Effector CD4-positive, alpha-beta T cell (primary cell): ENCODE measurements around the gene PCDH9.
"Not testable (repeated sequence)": the region's sequence is repeated elsewhere in the genome, so short reads cannot be mapped to it uniquely, and the experiment has no call there.

Experiments
- DNase-seq: peaks from one replicate; pipeline ENCODE4 v3.0.0-alpha.2; 2020

Gene PCDH9

DNA sequence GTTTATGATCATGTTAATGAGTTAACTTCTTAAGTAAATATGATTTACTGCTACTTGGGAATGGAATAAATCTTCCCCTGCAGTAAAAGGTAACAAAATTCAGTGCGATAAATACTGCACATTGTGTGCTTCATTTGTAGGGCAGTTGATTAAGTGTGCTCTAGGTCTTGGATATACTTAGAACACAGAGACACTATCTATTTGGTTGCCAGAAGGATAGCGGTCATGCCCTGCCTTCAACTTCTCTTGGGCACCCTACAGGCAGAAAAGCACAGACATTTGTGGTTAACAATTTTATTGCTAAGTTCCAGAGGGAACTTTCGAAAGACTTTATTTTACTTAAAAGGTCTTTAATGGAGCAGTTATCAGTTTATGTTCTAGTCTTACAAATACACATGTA lies 605.8 kb downstream of the PCDH9 start:
- DNase-seq = no peak

DNA sequence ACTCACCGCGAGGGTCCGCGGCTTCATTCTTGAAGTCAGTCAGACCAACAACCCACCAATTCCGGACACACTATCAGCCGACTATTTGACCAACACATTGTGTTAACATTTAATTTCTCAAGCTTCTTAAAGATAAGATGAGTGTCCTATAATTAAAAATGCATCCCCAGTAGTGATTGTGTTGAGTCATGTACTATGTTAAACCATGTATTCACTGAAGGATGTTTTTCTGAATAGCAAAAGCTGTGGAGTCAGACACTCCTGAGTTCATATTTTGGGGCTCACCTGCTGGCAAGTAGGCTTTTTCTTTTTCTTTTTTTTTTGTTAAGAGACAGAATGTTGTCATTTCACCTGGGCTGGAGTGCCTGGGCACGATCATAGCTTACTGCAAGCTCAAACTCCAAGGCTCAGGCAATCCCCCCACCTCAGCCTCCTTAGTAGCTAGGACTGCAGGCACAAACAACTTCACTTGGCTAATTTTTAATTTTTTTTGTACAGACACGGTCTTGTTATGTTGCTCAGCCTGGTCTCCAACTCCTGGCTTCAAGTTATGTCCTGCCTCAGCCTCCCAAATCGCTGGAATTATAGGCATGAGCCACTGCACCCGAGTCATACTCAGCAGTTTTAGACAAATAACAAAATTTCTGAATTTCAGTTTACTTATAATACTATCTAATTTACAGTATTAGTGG lies 606.9 kb downstream of the PCDH9 start:
- no peak for DNase-seq

DNA sequence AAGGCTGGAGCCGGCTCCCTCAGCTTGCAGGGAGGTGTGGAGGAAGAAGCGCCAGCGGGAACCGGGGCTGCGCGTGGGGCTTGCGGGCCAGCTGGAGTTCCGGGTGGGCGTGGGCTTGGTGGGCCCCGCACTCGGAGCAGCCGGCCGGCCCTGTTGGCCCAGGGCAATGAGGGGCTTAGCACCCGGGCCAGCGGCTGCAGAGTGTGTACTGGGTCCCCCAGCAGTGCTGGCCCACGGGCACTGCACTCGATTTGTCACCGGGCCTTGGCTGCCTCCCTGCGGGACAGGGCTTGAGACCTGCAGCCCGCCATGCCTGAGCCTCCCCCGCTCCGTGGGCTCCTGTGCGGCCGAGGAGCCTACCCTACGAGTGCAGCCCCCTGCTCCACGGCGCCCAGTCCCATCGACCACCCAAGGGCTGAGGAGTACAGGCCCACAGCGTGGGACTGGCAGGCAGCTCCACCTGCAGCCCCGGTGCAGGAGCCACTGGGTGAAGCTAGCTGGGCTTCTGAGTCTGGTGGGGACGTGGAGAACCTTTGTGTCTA lies 608.2 kb downstream of the PCDH9 start:
- not testable (repeated sequence) for DNase-seq

DNA sequence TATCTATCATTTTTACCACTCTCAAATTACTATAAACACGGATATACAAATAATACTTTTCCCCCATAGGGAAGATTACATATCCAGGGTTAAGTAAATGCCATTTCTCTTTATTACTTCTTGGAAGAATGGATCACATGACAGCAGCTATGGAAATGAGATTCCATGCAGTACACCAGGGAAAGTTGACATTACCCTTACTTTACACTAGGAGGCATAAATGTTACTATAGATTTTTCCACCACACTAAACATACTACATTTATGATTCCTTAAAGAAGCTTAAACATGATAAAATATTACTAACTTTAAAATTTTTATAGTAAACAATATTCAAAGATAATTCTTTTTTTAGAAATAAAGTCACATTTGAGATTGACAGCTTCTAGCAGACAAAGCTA lies 611.4 kb downstream of the PCDH9 start:
- DNase-seq = no peak

DNA sequence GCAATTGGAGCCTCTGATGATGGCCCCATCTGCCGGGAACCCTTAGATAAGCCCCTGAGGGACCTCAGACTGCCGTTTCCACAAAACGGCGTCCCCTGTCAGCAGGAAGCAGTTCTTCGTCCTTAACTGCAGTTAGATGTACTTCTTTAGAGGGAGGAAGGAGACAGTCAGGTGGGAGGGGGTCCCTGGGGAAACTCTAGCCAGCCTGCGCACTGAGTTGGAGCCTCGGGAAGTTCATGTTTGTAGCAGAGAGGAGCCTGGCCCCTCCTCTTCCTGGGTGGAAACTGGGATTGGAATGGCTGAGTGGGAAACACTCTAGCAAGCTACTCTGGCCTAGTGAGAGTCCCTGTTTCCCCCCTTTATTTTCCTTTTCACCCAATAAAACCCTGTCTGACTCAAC lies 612.4 kb downstream of the PCDH9 start:
- DNase-seq = no peak

DNA sequence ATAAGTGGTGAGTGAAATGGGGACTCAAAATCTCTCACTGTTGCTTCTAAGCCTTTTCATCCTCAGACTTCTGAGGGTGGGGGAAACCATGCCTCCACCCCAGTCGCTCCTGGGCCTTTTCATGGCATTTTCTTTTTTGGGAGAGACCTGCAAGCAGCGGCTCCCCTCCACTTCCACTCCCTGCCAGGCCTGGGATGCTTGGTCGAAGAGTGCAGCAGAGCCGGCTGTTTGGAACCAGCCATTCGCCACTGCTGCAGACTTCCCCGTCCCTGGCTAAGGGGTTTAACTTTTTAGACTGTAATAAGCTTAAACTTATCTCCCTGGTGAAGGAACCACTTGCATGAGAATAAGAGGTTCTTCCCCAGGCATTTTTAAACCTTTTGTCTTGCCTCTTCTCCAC lies 617.2 kb downstream of the PCDH9 start:
- no peak for DNase-seq

DNA sequence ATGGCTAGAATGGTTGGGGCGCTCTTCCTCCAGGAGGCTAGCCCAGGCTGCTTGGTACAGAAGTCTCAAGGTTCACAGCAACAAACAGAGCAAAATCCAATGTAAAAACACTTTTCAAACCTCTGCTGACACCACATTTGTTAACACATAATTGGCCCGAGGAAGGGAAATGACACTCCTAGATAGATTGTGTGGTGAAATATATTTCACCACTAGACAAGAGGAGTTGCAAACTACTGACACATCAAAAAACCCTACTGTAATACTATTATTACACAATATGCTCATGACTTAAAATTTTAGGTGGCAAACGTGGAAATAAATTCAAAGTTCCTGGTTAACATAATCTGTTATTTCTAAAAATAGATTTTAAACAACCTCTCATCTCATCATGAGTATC lies 643.6 kb downstream of the PCDH9 start:
- DNase-seq = no peak

DNA sequence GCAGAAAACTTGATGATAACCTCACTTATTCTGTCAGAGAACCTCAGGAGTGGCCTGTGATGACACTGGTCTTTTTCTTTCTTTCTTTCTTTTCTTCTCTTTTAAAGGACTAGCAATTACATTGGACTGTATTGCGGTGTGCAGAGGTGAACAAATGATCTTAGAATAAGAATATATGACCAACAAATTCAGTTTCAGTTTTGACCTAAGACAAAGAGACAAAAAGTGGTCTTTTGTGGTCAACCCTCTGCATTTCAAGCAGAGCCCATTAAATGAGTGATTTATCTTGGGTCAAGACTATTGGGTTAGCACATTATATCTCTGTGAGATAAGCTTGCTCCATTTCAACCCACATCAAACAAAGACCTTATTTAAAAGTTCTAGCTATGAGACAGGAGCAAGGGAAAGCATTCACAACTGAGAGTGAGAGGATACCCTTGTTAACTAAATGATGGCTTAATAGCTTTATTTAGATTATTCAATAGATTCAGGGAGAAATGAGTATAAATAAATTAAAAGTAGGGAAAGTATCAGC lies 644.4 kb downstream of the PCDH9 start:
- DNase-seq = no peak

DNA sequence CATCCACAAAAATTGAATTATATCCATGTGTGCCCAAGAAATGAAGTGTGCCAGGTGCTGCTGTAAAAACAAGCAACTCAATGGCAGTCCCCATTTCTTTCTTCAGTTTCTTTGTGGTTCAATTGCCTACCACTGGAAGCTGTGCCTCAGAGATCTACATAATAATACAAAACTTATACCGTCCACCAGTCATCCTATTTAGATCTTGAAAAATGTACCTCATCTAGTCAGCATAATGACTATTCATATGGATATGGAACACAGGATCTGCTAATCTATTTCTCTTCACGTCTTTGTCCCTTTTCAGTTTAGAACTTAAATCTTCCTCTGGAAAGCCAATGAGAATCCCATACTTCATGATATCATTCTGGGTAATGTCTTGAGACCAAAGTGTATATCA lies 648.5 kb downstream of the PCDH9 start:
- DNase-seq = no peak

DNA sequence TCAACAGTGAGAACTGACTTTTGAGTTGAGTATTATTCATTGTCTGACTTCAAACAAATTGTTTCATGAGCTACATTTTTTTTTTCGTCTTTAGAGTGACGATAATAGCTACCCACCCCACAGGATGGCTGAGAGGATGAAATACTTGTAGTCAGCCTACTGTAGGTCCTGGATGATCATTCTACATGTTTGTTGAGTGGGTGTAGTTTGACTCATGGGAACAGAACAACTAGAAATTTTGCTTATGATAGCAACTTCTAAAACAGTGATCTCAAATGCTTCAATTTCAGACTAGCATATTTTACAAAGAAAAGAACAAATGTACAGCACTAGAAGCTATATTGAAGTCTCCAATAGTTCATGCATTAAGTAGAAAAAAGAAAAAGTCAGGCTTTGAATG lies 651.8 kb downstream of the PCDH9 start:
- DNase-seq = no peak

DNA sequence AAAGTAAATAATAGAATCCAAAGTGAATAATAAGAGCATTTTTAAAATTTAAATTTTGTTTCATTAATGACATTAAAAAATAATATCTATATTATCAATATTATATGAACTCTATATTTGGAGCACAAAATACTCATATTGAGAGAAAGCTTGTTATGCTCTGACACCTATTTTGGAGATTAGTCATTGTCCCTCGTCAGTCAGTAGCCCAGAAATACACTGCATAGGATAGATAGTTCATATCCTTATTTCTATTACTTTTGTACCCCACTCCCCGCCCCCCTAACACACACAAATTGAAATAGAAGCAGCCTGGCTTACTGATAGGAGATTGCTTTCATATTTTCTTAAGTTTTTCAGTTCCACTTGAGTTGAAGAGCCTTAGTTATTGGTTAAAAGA lies 652.8 kb downstream of the PCDH9 start:
- DNase-seq = no peak

DNA sequence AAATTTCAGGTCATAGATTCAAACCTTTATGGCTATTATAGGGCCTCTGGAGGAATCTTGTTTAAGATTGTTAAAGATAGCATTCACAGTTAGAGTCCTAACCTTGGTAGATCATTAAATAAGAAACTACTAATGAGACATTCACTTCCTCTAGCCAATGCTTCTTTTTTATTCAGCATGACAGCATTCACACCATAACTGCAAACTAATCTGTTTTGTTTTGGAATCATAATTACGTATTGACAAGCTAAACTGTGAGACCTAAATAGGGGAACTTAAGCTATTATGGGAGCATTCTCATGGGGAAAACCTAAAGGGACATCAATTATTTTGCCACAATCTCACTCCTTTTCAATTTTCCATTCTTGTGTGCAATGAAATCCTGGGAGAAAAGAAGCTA lies 653.8 kb downstream of the PCDH9 start:
- no peak for DNase-seq

DNA sequence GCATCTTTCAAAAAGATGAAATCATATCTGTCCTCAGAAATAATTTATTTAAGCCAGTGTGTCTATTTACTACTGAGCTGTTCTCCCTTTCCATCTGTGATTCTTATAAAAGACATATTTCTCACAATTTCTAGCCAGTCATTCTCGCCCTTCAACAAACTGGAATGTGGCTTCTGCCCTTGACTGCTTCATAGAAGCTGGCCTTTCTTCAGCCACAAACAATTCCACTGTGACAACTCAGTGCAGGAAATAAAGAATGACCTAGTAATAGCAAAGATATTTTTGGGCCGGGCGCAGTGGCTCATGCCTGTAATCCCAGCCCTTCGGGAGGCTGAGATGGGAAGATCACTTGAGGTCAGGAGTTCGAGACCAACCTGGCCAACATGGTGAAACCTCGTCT lies 655.5 kb downstream of the PCDH9 start:
- DNase-seq = no peak

DNA sequence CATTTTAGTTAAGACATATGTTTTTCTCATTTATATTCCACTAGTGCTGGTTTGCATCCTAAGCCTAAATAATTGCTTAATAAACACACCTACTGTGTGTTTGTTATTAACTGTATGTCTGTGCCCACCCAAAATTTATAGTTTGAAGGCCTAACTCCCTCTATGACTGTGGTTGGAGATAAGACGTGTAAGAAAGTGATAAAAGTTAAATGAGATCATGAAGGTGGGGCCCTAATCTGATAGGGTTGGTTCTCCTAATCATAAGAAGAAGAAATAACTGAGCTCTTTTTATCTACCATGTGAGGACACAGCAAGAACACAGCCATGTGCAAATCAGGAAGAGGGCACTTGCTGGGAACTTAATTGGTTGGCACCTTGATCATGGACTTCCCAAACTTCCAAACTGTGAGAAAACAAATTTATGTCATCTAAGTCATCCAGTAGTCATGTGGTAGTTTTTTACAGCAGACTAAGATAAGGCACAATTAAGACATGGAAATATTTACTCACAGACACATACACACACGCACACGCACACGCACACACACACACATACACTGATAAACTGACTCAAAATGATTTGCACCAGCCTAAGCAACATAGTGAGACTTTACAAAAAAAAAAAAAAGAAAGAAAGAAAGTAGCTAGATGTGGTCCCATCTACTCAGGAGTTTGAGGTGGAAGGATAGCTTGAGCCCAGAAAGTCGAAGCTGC lies 662.1 kb downstream of the PCDH9 start:
- no peak for DNase-seq

DNA sequence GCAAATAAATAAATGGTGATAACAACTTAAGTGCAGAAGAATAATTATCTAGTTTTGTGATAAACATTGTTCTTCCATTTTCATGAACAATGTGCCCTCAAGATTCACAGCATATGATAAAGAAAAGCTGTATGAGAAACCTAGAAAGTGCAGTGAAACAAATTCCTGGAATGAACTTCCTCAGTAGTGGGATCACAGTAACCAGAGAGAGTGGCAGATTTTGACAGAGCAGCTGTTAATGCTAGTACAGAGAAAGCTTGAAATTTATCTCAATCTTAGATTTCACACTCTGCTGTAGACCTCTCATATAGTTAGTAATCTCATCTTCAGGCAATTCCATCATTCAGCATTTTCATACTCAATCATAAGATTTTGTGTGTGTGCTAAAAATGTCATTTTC lies 664.9 kb downstream of the PCDH9 start:
- DNase-seq = no peak

DNA sequence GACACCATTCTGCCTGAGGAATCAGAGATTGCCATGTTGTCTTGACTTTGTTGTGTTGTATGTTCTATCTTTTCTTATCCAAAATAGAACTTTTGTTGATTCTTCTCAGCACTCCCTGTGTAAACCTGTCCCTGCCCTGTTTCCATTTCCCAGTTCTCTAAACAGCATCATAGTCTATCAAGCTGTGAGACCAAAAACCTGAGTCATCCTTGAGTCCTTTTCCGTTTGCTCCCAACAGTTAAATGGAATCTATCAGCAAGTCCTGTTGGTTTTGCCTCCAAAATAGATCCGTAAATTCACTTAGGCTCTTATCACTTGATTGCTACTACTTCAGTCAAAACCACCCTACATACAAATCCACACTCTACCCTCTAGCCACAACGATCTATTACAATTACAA lies 667.1 kb downstream of the PCDH9 start:
- DNase-seq = no peak

DNA sequence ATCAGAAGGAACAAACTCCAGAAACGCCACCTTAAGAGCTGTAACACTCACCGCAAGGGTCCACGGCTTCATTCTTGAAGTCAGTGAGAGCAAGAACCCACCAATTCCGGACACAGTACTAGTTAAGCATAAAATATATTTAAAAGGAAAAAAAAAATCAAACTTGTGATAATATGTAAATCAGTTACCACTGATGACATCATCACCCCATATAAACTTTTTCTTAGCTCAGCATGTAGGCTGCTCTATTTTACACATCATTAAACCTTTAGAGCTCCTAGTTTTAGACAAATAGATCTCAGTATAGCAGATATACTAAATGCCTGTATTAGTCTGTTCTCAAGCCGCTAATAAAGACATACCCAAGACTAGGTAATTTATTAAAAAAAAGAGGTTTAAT lies 668.1 kb downstream of the PCDH9 start:
- no peak for DNase-seq

DNA sequence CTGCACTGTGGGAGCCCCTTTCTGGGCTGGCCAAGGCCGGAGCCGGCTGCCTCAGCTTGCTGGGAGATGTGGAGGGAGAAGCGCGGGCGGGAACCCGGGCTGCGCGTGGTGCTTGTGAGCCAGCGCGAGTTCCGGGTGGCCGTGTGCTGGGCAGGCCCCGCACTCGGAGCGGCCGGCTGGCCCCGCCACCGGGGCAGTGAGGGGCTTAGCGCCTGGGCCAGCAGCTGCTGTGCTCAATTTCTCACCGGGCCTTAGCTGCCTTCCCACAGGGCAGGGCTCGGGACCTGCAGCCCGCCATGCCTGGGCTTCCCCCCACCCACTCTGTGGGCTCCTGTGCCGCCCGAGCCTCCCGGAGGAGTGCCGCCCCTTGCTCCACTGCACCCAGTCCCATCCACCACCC lies 669.1 kb downstream of the PCDH9 start:
- no peak for DNase-seq

DNA sequence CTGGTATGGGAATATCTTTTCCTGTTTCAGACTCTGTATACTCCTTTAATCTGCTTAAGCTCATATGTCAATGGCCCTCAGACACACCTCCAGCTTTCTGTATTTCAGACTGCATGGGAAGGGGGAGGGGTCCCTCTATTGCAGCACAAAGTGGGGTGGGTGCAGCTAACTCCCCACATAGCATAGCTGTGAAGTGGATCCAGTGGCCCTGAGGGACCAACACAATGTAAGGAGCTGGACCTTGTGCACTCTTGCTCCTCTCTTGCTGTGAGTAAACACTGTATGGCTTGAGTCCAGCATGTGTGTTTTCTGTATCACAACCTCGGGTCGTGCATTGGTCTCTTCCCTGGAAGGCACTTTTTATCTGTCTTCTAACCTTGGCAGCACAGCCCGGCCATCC lies 669.9 kb downstream of the PCDH9 start:
- no peak for DNase-seq

DNA sequence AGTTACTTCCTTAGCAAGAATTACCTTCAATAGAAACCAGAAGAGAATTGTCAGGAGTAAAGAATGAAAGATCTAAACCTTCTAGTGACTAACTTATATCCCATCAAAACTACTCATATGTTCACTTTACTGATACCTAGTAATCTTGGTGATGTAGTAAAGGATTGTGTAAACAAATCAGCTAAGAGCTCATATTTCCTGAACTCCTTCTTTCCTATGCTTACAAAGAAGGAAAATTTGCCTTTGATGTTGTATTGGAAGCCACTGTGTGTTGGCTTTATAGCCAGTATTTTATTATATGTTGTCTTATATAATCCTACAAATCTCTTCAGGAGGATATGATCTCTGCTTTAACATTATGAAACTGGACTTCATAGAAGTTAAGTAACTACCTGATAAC lies 671.0 kb downstream of the PCDH9 start:
- DNase-seq = no peak

DNA sequence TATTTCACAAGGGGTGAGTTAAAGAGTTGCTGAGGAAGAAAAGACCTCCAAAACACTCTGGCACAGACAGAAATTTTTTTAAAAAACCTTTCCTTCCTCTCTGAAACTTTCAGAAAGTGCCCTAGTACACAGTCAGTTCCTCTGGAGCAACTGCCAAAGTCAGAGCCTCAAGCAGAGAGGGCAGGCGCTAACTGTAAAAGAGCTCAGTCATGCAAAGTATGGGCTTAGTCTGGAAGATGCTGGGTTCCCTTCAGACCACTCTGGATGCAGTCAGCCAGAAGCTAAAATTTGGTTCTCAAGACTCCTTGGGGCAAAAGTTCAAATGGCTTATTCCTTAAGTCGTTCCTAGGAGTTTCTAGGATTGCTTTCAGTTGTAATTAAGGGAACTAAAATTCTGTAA lies 671.6 kb downstream of the PCDH9 start:
- DNase-seq = no peak

DNA sequence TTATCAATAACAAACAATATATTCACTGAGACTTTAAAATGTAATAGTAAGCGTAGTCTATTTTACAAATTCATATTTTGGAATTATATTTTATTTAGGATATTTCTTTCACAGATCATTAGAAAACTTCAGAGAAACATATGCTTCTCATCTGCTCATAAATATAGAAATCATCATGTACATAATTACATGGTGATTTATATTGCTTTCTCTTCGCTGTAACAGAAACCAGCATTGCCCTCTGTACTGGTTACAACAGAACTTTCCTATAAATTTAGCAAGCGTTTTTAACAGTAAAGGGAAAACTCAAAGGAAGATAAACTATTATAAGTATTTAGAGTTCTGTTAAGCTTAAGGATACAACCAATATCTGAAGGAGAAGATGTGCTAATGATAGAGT lies 672.8 kb downstream of the PCDH9 start:
- DNase-seq = no peak

DNA sequence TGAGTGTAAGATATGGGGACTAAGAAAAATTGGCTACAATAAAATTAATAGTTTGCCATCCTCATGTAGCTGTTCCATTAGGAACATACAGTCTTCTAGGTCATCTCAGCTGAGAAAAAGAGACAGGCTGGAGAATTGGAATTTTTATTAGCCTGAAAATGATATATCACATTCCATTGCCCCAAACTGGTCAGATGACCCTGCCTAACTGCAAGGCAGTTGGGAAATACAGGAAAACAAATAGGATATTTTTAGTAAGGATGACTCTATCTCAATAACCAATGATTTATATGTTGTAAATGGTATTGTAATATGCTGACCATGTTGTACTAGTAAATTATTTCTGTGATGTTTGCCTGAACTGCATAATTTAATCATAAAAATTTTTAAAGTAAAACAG lies 673.8 kb downstream of the PCDH9 start:
- DNase-seq = no peak

DNA sequence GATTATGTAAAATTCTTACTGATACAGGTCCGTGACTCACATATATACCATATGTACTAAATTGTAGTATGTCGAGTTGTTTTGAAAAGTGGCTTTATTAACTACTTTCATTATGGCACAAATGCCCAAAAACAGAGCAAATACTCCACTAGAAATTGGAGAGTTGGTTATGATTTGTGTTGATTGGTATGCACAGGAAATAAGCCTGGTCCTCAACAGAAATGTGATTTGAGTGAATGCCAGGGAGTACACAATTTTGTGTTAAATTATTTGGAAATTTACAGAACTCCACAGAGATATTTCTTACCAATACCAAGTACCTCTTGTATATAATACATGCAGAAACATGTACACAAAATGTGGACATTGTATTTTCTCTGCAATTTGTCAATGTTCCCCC lies 676.7 kb downstream of the PCDH9 start:
- DNase-seq = no peak
